AG10803 (cell line): Measurements from ENCODE around the gene RBFOX1.

Source experiments
- DNase-seq: peaks from one replicate; pipeline ENCODE4 v3.0.0; 2010; ENCODE audit warnings: low read depth
- H3K4me3 ChIP-seq: 2 replicates; pipeline ENCODE4 v1.5.1; 2011; ENCODE audit warnings: mild to moderate bottlenecking, low read length, control low read depth
- TF ChIP-seq, protein P1 (sequence below): conservative IDR thresholded peaks from 2 replicates; pipeline ENCODE4 v1.5.1; 2011; ENCODE audit warnings: mild to moderate bottlenecking, low read length, control low read depth, inconsistent platforms

The RBFOX1 gene

DNA sequence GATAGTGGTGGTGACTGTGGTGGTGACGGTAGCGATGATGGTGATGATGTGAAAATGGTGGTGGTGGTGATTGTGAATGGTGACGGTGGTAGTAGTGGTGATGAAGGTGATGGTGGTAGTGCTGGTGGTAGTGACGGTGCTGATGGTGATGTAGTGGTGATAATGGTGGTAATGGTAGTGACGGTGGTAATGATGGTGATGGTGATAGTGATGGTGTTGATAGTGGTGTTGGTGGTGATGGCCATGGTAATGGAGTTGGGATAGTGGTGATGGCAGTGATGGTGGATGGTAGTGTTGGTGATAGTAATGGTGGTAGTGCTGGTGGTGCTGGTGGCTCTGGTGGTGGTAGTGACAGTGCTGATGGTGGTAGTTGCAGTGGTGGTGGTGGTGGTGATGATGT lies 14.7 kb upstream of the RBFOX1 start:
- TF ChIP-seq, protein P1, sequence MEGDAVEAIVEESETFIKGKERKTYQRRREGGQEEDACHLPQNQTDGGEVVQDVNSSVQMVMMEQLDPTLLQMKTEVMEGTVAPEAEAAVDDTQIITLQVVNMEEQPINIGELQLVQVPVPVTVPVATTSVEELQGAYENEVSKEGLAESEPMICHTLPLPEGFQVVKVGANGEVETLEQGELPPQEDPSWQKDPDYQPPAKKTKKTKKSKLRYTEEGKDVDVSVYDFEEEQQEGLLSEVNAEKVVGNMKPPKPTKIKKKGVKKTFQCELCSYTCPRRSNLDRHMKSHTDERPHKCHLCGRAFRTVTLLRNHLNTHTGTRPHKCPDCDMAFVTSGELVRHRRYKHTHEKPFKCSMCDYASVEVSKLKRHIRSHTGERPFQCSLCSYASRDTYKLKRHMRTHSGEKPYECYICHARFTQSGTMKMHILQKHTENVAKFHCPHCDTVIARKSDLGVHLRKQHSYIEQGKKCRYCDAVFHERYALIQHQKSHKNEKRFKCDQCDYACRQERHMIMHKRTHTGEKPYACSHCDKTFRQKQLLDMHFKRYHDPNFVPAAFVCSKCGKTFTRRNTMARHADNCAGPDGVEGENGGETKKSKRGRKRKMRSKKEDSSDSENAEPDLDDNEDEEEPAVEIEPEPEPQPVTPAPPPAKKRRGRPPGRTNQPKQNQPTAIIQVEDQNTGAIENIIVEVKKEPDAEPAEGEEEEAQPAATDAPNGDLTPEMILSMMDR, result no peak
- DNase-seq, result no peak
- no peak overlapping the region for H3K4me3 ChIP-seq

DNA sequence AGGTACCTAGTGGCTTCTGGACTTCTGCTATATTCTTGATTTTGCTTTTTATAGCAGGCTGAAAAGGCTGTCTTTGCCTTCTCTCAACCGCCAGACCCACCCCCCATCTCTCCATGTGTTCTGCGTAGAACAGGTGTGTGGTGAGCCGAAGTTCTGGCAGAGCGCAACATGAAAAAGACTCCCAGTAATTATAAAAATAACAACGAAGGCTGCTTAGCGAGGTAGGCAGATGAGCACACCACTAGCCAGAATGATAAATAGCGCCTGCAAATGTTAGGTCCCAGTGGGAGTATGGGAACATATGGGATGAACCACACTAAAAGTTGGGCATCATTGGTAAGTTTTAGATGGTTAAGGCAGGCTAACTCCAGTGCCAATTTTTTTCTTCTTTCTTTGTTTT lies 14.0 kb upstream of the RBFOX1 start:
- no peak overlapping the region for H3K4me3 ChIP-seq
- no peak for DNase-seq
- TF ChIP-seq, protein P1, result no peak

DNA sequence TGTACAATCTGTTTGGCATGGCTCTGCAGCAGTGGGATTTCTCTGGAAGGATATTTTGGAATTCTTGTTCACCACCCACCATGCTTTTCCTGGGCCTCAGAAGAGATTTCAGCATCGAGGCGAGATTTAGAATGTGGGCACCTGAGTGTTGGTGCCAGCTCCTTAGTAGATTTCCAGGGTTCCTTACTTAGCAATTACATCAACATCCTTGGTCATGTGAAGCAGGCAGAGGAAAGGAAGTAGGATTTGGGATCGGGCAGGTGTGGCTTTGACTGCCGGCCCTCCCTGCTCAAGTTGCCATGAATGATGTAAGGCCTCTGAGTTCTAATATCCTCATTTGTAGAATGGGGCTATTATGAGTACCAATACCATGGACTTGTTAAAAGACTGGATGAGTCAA lies 13.1 kb upstream of the RBFOX1 start:
- TF ChIP-seq, protein P1, result no peak
- no peak overlapping the region for H3K4me3 ChIP-seq
- DNase-seq, result no peak

DNA sequence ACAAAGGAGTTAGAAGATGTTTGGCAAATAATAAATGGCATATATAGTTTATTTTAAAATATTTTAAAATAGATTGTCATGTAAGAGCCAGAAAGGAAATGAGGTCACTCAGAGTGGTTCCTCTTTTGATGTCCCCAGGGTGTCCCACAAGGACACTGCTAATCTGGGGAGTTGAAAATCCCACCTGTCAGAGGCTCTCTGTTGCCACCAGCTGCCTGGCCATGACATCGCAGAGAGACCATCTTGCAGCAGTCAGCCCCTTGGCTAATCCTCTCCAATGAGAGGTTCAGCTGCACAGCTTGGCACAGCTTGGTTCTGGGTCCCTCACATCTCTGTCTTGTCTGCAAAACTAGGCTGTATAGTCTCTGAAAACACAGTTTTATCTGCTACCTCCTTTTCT lies 11.0 kb upstream of the RBFOX1 start:
- no peak for DNase-seq
- TF ChIP-seq, protein P1, result no peak
- no peak overlapping the region for H3K4me3 ChIP-seq

DNA sequence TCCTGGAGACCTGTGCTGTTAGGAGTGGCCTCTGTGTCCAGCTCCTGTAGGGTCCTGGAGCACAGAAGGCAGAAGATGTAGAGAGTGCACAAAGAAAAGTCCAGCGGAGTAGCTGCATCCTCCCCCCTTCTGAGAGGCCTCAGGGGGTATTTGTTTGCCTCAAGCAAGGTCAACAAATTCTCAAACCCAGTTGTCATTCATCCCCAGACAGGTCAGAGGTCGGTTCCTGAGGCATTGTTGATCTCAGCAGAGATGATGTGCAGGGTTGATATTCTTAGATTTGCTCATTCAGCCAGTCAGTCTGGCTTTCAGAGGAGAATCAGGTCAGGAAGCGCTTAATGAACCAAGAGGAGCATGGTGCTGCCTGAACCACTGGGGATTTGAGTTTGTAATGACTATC lies 8.3 kb upstream of the RBFOX1 start:
- no peak for DNase-seq
- TF ChIP-seq, protein P1, result no peak

DNA sequence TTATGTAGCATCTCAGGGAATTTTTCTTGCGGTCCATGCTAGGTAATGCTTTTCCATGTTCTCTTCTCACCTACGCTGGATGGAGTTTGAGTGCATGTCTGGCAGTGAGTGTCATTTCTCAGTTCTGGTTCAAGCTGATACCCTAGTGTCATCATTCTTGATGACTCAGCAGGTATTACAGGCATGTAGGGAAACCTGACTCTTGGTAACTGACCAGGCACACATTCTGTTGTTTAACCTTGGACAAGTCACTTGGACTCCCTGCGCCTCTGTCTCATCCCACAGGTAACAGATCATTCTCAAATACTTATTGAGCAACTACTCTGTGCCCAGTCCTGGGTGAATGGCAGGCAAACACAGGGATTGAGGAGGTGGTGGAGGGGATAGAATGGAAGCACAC lies 6.8 kb upstream of the RBFOX1 start:
- no peak for DNase-seq
- TF ChIP-seq, protein P1, result no peak

More for the DNA sequence above, 8.3 kb upstream of the RBFOX1 start:
- H3K4me3 ChIP-seq, result no peak overlapping the region

DNA sequence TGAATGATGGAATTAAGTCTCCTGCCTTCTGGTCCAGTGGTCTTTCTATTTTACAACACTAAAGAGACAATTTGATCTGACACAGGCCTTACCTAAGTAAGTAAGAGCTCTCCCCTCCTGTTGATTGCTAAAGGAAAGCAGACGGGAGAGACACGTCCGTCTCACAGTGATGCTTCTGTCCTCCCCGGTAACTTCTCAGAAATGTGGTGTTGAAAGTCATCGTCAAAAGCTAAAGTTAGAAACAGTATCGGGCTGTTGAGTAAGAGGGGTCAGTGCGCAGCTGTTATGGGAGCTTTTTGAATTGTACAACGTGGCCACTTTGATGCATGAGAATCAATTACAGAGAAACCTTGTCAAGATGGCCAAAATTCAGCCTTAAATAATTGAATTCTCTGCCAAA lies 1.9 kb upstream of the RBFOX1 start:
- DNase-seq, result no peak
- no peak overlapping the region for H3K4me3 ChIP-seq
- TF ChIP-seq, protein P1, result no peak

More for the DNA sequence above, 6.8 kb upstream of the RBFOX1 start:
- no peak overlapping the region for H3K4me3 ChIP-seq
